Activated CD8-positive, alpha-beta memory T cell treated with anti-CD3 and anti-CD28 coated beads, Interleukin-2, amount 10 ng/mL, durations not matched to agents 7 days and 5 days (primary cell): ENCODE data around the gene RBP2. TPM values are rescaled to one million over a fixed set of nuclear protein-coding genes. Genes with fewer than 3 reads are reported as not detected.

ENCODE experiments used
- ATAC-seq: fragments of 150-1000 bp; cut with Tn5 transposase; one replicate; pipeline ENCODE4 v1.10.0; 2021; ENCODE audit warnings: moderate library complexity
- CTCF ChIA-PET: fragments of 350-600 bp; sonication (Branson Sonifier 250); formaldehyde crosslinking; loops from one replicate; lab custom pipeline; 2021; ENCODE audit warnings: antibody characterized with exemption; lab: Charles Lee
- DNase-seq: peaks from one replicate; pipeline ENCODE4 v3.0.0-alpha.2; 2020
- H3K27ac Mint-ChIP-seq: one replicate; pipeline ENCODE4 v1.8.0; 2021; ENCODE audit warnings: mild to moderate bottlenecking, mixed read lengths
- H3K27me3 Mint-ChIP-seq: one replicate; pipeline ENCODE4 v1.8.0; 2021; ENCODE audit warnings: mixed read lengths
- H3K36me3 Mint-ChIP-seq: one replicate; pipeline ENCODE4 v1.8.0; 2021; ENCODE audit warnings: mild to moderate bottlenecking, mixed read lengths
- H3K4me1 Mint-ChIP-seq: one replicate; pipeline ENCODE4 v1.8.0; 2021; ENCODE audit warnings: mixed read lengths
- H3K4me3 Mint-ChIP-seq: one replicate; pipeline ENCODE4 v1.8.0; 2021; ENCODE audit warnings: mild to moderate bottlenecking, moderate library complexity, mixed read lengths
- H3K9me3 Mint-ChIP-seq: one replicate; pipeline ENCODE4 v1.8.0; 2022; ENCODE audit warnings: low read depth, mixed read lengths
- total RNA-seq, 2 experiments: library from RNA; stranded (reverse); gene quantifications; one replicate each; pipeline ENCODE4 v1.2.3, GENCODE V29; 2021

The RBP2 gene
- total RNA-seq, 2 experiments from 2014 or later, result not detected

GRCh38 chr3:139506766-139507165, 30.4 kb upstream of the RBP2 start:
- H3K9me3 Mint-ChIP-seq, result no peaks in the 10 kb centered on the region
- no peaks in the 10 kb centered on the region for H3K36me3 Mint-ChIP-seq
- ATAC-seq (no peak), DNase-seq (no peak)
- no peaks in the 10 kb centered on the region for H3K4me1 Mint-ChIP-seq
- H3K4me3 Mint-ChIP-seq, result no peak overlapping the region
- CTCF ChIA-PET, result interaction anchor here (1.0 kb wide), 1 partner anchor 49 kb away, joined by 3 read pairs; no protein-coding TSS in a partner anchor
- no peak overlapping the region for H3K27ac Mint-ChIP-seq
- peaks cover 6% of the 10 kb centered on the region for H3K27me3 Mint-ChIP-seq

- H3K36me3 Mint-ChIP-seq, result no peaks in the 10 kb centered on the region
- no peak for DNase-seq
- H3K27me3 Mint-ChIP-seq, result peaks cover 6% of the 10 kb centered on the region
- ATAC-seq, result no peak
- H3K4me3 Mint-ChIP-seq, result no peak overlapping the region
- no peaks in the 10 kb centered on the region for H3K9me3 Mint-ChIP-seq
- CTCF ChIA-PET, result interaction anchor here (1.0 kb wide), 1 partner anchor 48 kb away, joined by 3 read pairs; no protein-coding TSS in a partner anchor
- no peak overlapping the region for H3K27ac Mint-ChIP-seq
- no peaks in the 10 kb centered on the region for H3K4me1 Mint-ChIP-seq
Observed at GRCh38 chr3:139505829-139506386, 29.6 kb upstream of the RBP2 start.

GRCh38 chr3:139499536-139499935, 23.2 kb upstream of the RBP2 start:
- Mint-ChIP-seq H3K36me3 (no peaks in the 10 kb centered on the region), H3K9me3 (peaks cover 8% of the 10 kb centered on the region), H3K27me3 (peaks cover 6% of the 10 kb centered on the region), H3K4me1 (no peaks in the 10 kb centered on the region), H3K4me3 (no peak overlapping the region), H3K27ac (no peak overlapping the region)
- DNase-seq (no peak), ATAC-seq (no peak)
- CTCF ChIA-PET, result no interaction called here

- peaks cover 6% of the 10 kb centered on the region for H3K27me3 Mint-ChIP-seq
- H3K36me3 Mint-ChIP-seq, result no peaks in the 10 kb centered on the region
- no peak overlapping the region for H3K27ac Mint-ChIP-seq
- DNase-seq, result no peak
- no peak for ATAC-seq
- CTCF ChIA-PET, result no interaction called here
- H3K4me1 Mint-ChIP-seq, result no peaks in the 10 kb centered on the region
- H3K4me3 Mint-ChIP-seq, result no peak overlapping the region
- peaks cover 11% of the 10 kb centered on the region for H3K9me3 Mint-ChIP-seq
Observed at GRCh38 chr3:139493826-139494385, 17.6 kb upstream of the RBP2 start.

DNA sequence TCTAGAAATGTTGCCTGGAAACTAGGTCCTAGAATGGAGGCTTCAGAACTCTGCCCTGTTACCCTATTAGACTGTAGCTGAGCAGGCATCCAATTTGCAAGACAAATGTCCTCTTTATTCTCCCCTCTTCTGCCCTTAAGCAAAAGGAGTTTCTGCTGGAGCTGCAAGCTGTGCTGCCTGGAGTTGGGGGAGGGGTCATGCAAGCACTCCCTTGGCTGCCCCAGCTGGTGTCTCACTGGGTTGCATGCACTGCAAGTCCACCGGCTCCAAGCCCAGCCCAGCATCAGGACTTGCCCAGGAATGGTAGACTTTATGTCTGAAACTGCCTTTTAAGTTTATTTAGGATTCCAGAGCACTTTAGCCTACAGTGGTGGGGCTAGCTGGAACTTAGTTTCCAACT, 15.7 kb upstream of the RBP2 start:
- no peak overlapping the region for H3K4me3 Mint-ChIP-seq
- H3K27me3 Mint-ChIP-seq, result peaks cover 6% of the 10 kb centered on the region
- DNase-seq (no peak), ATAC-seq (no peak)
- H3K36me3 Mint-ChIP-seq, result no peaks in the 10 kb centered on the region
- peaks cover 10% of the 10 kb centered on the region for H3K9me3 Mint-ChIP-seq
- no peaks in the 10 kb centered on the region for H3K4me1 Mint-ChIP-seq
- H3K27ac Mint-ChIP-seq, result no peak overlapping the region
- CTCF ChIA-PET, result no interaction called here

- CTCF ChIA-PET, result no interaction called here
- DNase-seq (no peak), ATAC-seq (no peak)
- Mint-ChIP-seq H3K27me3 (peaks cover 6% of the 10 kb centered on the region), H3K27ac (no peak overlapping the region), H3K9me3 (peaks cover 6% of the 10 kb centered on the region), H3K4me1 (no peaks in the 10 kb centered on the region), H3K4me3 (no peak overlapping the region), H3K36me3 (no peaks in the 10 kb centered on the region)
Observed at GRCh38 chr3:139491027-139491700, 14.8 kb upstream of the RBP2 start.

GRCh38 chr3:139482206-139482605, 5.9 kb upstream of the RBP2 start:
- Mint-ChIP-seq H3K4me3 (no peak overlapping the region), H3K4me1 (no peaks in the 10 kb centered on the region), H3K27me3 (peaks cover 6% of the 10 kb centered on the region), H3K27ac (no peak overlapping the region), H3K36me3 (no peaks in the 10 kb centered on the region), H3K9me3 (no peaks in the 10 kb centered on the region)
- DNase-seq, result no peak
- CTCF ChIA-PET, result no interaction called here
- ATAC-seq, result no peak

GRCh38 chr3:139481116-139481515, 4.8 kb upstream of the RBP2 start:
- H3K27me3 Mint-ChIP-seq, result peaks cover 6% of the 10 kb centered on the region
- DNase-seq, result no peak
- CTCF ChIA-PET, result no interaction called here

DNA sequence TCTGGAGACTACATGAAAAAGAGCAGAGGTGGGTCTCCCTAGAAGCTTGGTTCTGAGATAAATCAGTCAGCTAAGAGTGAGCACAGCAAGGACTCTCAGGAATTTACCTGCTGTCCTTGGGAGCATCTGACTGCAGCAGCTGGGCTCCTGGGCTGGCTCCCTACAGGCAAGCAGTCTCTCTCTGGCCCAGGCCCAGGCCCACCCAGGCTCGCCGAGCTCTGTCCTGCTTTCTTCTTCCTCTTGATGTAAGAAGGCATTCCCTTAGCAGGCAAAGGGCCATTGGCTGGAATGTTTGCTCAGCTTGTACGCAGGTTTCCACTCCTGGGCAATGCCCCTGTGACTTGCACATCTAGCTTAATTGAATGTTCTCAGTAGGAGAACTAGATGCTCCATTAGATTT, 4.3 kb upstream of the RBP2 start:
- Mint-ChIP-seq H3K27me3 (peaks cover 6% of the 10 kb centered on the region), H3K9me3 (no peaks in the 10 kb centered on the region), H3K4me1 (no peaks in the 10 kb centered on the region), H3K27ac (no peak overlapping the region), H3K36me3 (no peaks in the 10 kb centered on the region), H3K4me3 (no peak overlapping the region)
- ATAC-seq (no peak), DNase-seq (no peak)
- CTCF ChIA-PET, result no interaction called here

More at GRCh38 chr3:139481116-139481515, 4.8 kb upstream of the RBP2 start:
- Mint-ChIP-seq H3K4me1 (no peaks in the 10 kb centered on the region), H3K27ac (no peak overlapping the region), H3K4me3 (no peak overlapping the region), H3K9me3 (no peaks in the 10 kb centered on the region), H3K36me3 (no peaks in the 10 kb centered on the region)
- ATAC-seq, result no peak

DNA sequence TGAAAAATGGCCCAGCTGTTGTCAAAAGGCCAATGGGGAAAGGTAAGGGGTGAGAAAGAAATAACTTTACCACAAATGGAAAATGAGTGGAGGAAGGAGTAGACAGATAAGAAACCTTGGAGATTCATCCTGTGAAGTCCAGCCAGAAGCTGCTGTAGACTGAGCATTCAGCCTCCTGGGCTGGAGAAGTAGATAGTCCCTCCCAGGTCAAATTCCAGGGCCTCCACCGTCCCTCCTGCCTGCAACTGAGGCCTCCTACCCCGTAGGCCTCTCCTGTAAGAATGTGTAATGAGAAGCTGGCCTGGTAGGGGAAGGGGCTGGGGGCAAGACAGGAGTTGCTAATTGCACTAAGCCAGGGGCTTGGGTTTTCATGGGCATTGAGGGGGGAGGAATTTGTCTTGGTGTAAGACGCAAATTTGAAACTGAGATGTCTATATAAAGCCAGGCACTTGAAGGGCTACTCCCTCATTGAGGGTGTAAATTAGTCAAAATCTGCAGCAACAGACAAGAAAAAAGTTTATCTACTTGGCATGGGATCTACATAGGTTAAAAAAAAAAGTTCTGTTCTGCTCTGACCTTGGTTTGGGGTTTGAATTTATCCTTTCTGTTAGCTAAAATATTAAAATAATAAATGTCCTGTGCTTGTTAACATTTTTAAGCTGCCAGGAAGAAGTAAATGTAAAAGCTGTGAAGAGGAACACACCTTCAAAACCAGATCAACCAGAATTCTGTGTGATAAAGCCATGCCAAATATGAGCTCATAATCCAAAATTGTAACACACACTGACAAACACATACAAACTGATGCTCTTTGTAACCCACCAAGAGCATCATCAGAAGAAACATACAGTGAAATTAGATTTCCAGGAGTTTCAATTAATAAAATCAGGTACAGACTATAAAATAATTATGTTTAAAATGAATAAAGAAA, 1.7 kb upstream of the RBP2 start:
- no peak for DNase-seq
- H3K4me1 Mint-ChIP-seq, result no peaks in the 10 kb centered on the region
- no peak for ATAC-seq
- no peaks in the 10 kb centered on the region for H3K9me3 Mint-ChIP-seq
- CTCF ChIA-PET, result no interaction called here
- H3K27ac Mint-ChIP-seq, result no peak overlapping the region
- H3K36me3 Mint-ChIP-seq, result no peaks in the 10 kb centered on the region
- H3K27me3 Mint-ChIP-seq, result peaks cover 2% of the 10 kb centered on the region
- no peak overlapping the region for H3K4me3 Mint-ChIP-seq

GRCh38 chr3:139473155-139473771, 3.1 kb downstream of the RBP2 start:
- CTCF ChIA-PET, result no interaction called here
- DNase-seq, result no peak
- no peaks in the 10 kb centered on the region for H3K4me1 Mint-ChIP-seq
- no peak overlapping the region for H3K4me3 Mint-ChIP-seq
- H3K36me3 Mint-ChIP-seq, result no peaks in the 10 kb centered on the region
- H3K27me3 Mint-ChIP-seq, result peaks cover 2% of the 10 kb centered on the region
- H3K27ac Mint-ChIP-seq, result no peak overlapping the region
- no peak for ATAC-seq
- H3K9me3 Mint-ChIP-seq, result no peaks in the 10 kb centered on the region

DNA sequence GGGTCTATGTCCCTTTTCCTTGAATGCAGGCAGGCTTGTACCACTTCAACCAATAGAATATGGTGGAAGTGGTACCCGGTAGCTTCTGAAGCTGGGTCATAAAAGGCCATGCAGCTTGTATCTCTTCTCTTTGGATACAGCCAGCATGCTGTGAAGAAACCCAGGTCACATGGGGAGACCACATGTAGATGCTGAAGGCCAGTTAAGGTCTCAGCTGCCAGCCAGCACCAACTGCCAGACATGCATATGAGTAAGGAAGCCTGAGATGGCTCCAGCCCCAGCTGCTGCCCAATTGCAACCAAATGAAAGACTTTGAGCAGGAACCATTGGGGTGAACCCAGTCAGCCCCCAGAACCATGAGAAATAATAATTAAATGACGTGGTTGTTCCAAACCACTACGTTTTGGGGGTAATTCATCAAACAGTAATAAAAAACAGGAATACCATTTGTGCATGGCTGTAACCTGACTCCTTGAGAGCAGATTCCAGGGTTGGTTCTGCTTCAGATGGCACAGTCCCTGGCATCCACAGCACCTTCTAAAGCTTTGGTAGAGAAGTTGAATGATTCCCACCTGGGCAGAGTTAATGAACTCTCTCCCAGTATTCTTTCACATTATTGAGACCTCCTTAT, 3.8 kb downstream of the RBP2 start:
- peaks cover 2% of the 10 kb centered on the region for H3K27me3 Mint-ChIP-seq
- H3K36me3 Mint-ChIP-seq, result no peaks in the 10 kb centered on the region
- H3K9me3 Mint-ChIP-seq, result no peaks in the 10 kb centered on the region
- no peak for DNase-seq
- no peak overlapping the region for H3K27ac Mint-ChIP-seq
- H3K4me1 Mint-ChIP-seq, result no peaks in the 10 kb centered on the region
- no peak for ATAC-seq
- CTCF ChIA-PET, result no interaction called here
- H3K4me3 Mint-ChIP-seq, result no peak overlapping the region

- CTCF ChIA-PET, result no interaction called here
Observed at GRCh38 chr3:139470199-139470598, 6.1 kb downstream of the RBP2 start.

More at GRCh38 chr3:139470199-139470598, 6.1 kb downstream of the RBP2 start:
- H3K9me3 Mint-ChIP-seq, result no peaks in the 10 kb centered on the region
- H3K27me3 Mint-ChIP-seq, result peaks cover 2% of the 10 kb centered on the region
- DNase-seq (no peak), ATAC-seq (no peak)
- H3K4me3 Mint-ChIP-seq, result no peak overlapping the region
- no peaks in the 10 kb centered on the region for H3K4me1 Mint-ChIP-seq
- H3K27ac Mint-ChIP-seq, result no peak overlapping the region
- no peaks in the 10 kb centered on the region for H3K36me3 Mint-ChIP-seq
